Loucy (cell line): Measurements from ENCODE around the gene SMARCB1.

Experiments used
- CTCF ChIP-seq: fragments of 200-600 bp; sonication (generic); conservative IDR thresholded peaks from 2 replicates; pipeline ENCODE4 v1.5.1; 2014; ENCODE audit warnings: mild to moderate bottlenecking, antibody characterized with exemption, low read length
- EZH2phosphoT487 ChIP-seq: fragments of 200-600 bp; IDR thresholded peaks from 2 replicates; pipeline ENCODE4 v1.6.1; 2018; ENCODE audit warnings: antibody characterized with exemption, mild to moderate bottlenecking, moderate library complexity, borderline replicate concordance

- TF ChIP-seq EZH2phosphoT487 (no peak), CTCF (no peak)
Measured at GRCh38 chr22:23826510-23827350, 40.0 kb downstream of the SMARCB1 start.
